Inflammatory macrophage (primary cell): ENCODE data around the gene CRTC1.
A peak's percentile ranks its signal among the peaks of the same experiment; 100 is the strongest.

Experiments used
- DNase-seq, 2 donors: peaks; one replicate each; pipeline ENCODE4 v3.0.0-alpha.2; 2020 to 2022

CRTC1 gene

GRCh38 chr19:18772620-18773587 is 89.4 kb downstream of the CRTC1 start:
- DNase-seq: no peak

- DNase-seq: no peak
Measured at GRCh38 chr19:18773682-18774081, 90.2 kb downstream of the CRTC1 start.

- no peak for DNase-seq
Measured at GRCh38 chr19:18774107-18774506, 90.6 kb downstream of the CRTC1 start.

- DNase-seq: no peak
Measured at GRCh38 chr19:18774782-18775444, 91.4 kb downstream of the CRTC1 start.

- no peak for DNase-seq
Measured at GRCh38 chr19:18775586-18776287, 92.3 kb downstream of the CRTC1 start.

- no peak for DNase-seq
Measured at GRCh38 chr19:18776288-18776594, 92.8 kb downstream of the CRTC1 start.

- no peak for DNase-seq
Measured at GRCh38 chr19:18776736-18777135, 93.3 kb downstream of the CRTC1 start.

- DNase-seq: no peak
Measured at GRCh38 chr19:18777301-18778075, 94.0 kb downstream of the CRTC1 start.

GRCh38 chr19:18778076-18778389 is 94.6 kb downstream of the CRTC1 start:
- no peak for DNase-seq

- DNase-seq: no peak
Measured at GRCh38 chr19:18778826-18779495, 95.5 kb downstream of the CRTC1 start.

- DNase-seq: no peak
Measured at GRCh38 chr19:18780081-18780480, 96.6 kb downstream of the CRTC1 start.

GRCh38 chr19:18780631-18781030 is 97.2 kb downstream of the CRTC1 start:
- DNase-seq: no peak

GRCh38 chr19:18781047-18781600 is 97.6 kb downstream of the CRTC1 start:
- DNase-seq: no peak

- DNase-seq: no peak
Measured at GRCh38 chr19:18781885-18782527, 98.5 kb downstream of the CRTC1 start.

GRCh38 chr19:18782559-18783225 is 99.2 kb downstream of the CRTC1 start:
- no peak for DNase-seq

- DNase-seq: no peak
Measured at GRCh38 chr19:18783958-18784785, 100.7 kb downstream of the CRTC1 start.

- no peak for DNase-seq
Measured at GRCh38 chr19:18784786-18785120, 101.3 kb downstream of the CRTC1 start.

GRCh38 chr19:18785179-18786124 is 102.0 kb downstream of the CRTC1 start:
- DNase-seq: peak; percentile 44 to 50
